Stimulated activated effector memory CD8-positive, alpha-beta T cell treated with anti-CD3 and anti-CD28 coated beads, Interleukin-12 subunit alpha, Interleukin-12 subunit beta, amount 100 ng/mL, for 72 hours (primary cell): ENCODE results near the gene MFSD6.
"Not testable (repeated sequence)": the region's sequence is repeated elsewhere in the genome, so short reads cannot be mapped to it uniquely, and the experiment has no call there.

ENCODE experiments used
- ATAC-seq: fragments of 150-1000 bp; cut with Tn5 transposase; 2 replicates; pipeline ENCODE4 v1.10.0; 2021
- DNase-seq, 2 donors: peaks; one replicate each; pipeline ENCODE4 v3.0.0; 2021 to 2022; ENCODE audit warnings: low spot score in 2 of 2
- H3K27ac Mint-ChIP-seq: one replicate; pipeline ENCODE4 v1.8.0; 2022; ENCODE audit warnings: mild to moderate bottlenecking, mixed read lengths
- H3K36me3 Mint-ChIP-seq: one replicate; pipeline ENCODE4 v1.8.0; 2022; ENCODE audit warnings: mild to moderate bottlenecking, mixed read lengths
- H3K4me1 Mint-ChIP-seq: one replicate; pipeline ENCODE4 v1.8.0; 2022; ENCODE audit warnings: mixed read lengths
- H3K4me3 Mint-ChIP-seq: one replicate; pipeline ENCODE4 v1.8.0; 2022; ENCODE audit warnings: mild to moderate bottlenecking, mixed read lengths
- H3K9me3 Mint-ChIP-seq: one replicate; pipeline ENCODE4 v1.8.0; 2022; ENCODE audit warnings: mixed read lengths

The MFSD6 gene

DNA sequence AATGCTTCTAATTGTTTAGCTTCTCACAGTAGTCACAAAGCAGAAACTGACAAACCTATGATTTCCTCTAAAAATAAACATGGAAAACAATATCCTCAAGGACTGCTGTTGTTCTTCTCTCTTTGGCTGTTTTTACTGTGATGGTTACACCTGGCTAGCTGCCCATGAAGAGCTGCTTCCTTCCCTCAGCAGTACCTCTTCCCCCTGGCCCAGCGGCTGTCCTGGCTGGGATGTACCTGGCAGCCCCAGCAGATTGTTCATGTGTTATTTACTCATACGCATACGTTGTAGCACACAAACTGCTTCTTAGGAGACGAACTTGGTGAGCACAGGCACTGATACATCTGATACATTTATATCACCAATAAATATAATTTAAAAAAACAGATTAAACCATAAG is 99.0 kb downstream of the MFSD6 start:
- no peaks in the 10 kb centered on the region for H3K9me3 Mint-ChIP-seq

GRCh38 chr2:190509895-190510294 is 101.7 kb downstream of the MFSD6 start:
- not testable (repeated sequence) for H3K9me3 Mint-ChIP-seq, ATAC-seq, DNase-seq, H3K4me3 Mint-ChIP-seq, H3K4me1 Mint-ChIP-seq
- H3K36me3 Mint-ChIP-seq = peaks cover 89% of the 10 kb centered on the region
- H3K27ac Mint-ChIP-seq = peak overlapping the region; percentile 34

More for the DNA sequence above, 99.0 kb downstream of the MFSD6 start:
- peaks cover 4% of the 10 kb centered on the region for H3K4me1 Mint-ChIP-seq
- DNase-seq = no peak
- ATAC-seq = no peak
- peaks cover 78% of the 10 kb centered on the region for H3K36me3 Mint-ChIP-seq
- H3K4me3 Mint-ChIP-seq = no peak overlapping the region
- H3K27ac Mint-ChIP-seq = peak overlapping the region; percentile 70

DNA sequence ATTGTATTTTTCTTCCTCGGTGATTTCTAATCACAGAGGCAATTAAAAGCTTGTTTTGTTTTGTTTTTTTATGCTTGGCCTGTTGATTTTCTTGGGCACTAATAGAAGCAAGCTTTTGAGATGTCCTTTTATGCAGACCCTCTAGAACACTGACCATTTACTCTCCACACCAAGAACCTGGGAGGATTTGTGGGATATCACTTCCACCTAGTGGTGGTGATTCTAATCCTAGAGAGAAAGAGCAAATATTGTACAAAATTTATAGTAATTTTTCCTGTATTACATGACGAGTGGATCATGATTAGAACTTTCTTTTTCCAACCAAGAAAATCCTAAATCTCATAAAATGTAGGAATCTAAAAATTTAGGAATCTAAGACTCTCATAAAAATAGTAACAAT is 102.9 kb downstream of the MFSD6 start:
- H3K36me3 Mint-ChIP-seq = peaks cover 88% of the 10 kb centered on the region
- H3K4me3 Mint-ChIP-seq = no peak overlapping the region
- H3K4me1 Mint-ChIP-seq = peaks cover 18% of the 10 kb centered on the region
- DNase-seq (no peak), ATAC-seq (no peak)
- no peaks in the 10 kb centered on the region for H3K9me3 Mint-ChIP-seq
- no peak overlapping the region for H3K27ac Mint-ChIP-seq

DNA sequence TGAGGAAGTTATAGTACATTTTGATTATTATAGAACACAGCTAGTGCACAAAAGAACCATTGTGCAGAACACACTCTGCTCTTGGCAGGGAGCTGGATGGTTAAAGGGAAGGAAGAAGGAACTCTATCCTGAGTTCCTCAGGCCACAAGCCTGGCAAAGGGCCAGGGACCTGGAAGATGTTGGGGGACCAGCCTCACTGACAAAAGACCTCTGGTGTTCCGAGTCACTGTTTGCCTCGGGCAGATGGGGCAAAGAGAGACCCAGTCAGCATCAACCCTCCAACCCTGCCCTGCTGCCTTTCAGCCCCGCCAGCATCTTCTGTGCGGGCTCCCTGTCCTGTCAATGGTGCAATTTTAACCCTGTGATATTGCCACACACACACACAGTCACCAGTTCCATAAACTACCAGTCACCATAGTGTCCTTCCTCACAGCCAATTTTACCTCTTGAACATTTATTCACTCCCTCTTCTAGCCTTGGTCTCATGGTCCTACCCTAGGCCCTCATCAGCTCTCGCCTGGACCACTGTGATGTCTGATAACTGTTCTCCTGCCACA is 104.5 kb downstream of the MFSD6 start:
- Mint-ChIP-seq H3K27ac (no peak overlapping the region), H3K4me1 (peaks cover 20% of the 10 kb centered on the region), H3K36me3 (peaks cover 87% of the 10 kb centered on the region), H3K4me3 (no peak overlapping the region), H3K9me3 (no peaks in the 10 kb centered on the region)
- no peak for DNase-seq
- ATAC-seq = no peak

GRCh38 chr2:190513877-190514276 is 105.7 kb downstream of the MFSD6 start:
- ATAC-seq = no peak
- Mint-ChIP-seq H3K9me3 (no peaks in the 10 kb centered on the region), H3K36me3 (peaks cover 85% of the 10 kb centered on the region), H3K4me3 (no peak overlapping the region), H3K4me1 (peaks cover 20% of the 10 kb centered on the region), H3K27ac (no peak overlapping the region)
- DNase-seq = no peak

DNA sequence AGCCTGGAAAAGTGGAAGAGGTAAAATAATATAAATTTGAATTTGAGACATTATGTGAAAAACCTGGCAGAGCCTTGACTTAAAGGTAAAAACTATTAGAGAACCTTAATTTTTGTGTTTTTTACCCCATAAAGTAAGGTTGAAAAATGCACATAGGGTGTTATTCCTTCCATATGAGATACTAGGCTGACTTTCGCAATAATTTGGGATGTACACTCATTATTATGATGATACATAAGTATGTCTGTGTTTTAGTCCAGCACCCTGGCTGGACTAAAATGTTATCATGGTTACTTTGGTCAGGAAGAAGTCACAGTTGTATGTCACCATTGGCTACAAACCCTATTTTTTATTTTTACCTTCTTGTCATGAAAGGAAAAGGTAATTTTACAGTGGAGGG is 106.5 kb downstream of the MFSD6 start:
- Mint-ChIP-seq H3K4me1 (peaks cover 20% of the 10 kb centered on the region), H3K36me3 (peaks cover 80% of the 10 kb centered on the region), H3K4me3 (no peak overlapping the region), H3K9me3 (no peaks in the 10 kb centered on the region), H3K27ac (no peak overlapping the region)
- no peak for DNase-seq
- ATAC-seq = no peak

DNA sequence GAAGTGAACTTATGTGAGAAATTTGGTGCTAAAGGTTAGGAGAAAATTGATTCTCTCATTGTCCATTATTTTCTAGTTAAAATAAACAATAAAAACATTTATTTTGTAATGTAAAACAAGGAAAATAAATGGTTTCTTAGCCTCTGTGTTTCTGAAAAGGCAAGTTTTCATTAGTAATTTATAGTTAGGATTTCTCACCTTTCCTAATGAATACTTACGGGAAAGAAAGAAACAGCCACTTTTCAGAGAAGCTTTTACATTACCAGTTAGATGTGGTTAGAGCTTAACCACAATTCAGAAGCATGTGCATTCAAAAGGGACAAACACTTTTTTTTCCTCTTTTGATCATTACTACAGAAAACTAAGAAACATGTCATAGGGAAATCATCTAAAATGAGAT is 107.5 kb downstream of the MFSD6 start:
- peaks cover 27% of the 10 kb centered on the region for H3K4me1 Mint-ChIP-seq
- H3K4me3 Mint-ChIP-seq = no peak overlapping the region
- H3K27ac Mint-ChIP-seq = peak overlapping the region; percentile 39
- H3K9me3 Mint-ChIP-seq = no peaks in the 10 kb centered on the region
- peaks cover 71% of the 10 kb centered on the region for H3K36me3 Mint-ChIP-seq
- ATAC-seq (no peak), DNase-seq (no peak)

GRCh38 chr2:190517468-190517867 is 109.3 kb downstream of the MFSD6 start:
- Mint-ChIP-seq H3K9me3 (no peaks in the 10 kb centered on the region), H3K4me1 (peaks cover 39% of the 10 kb centered on the region), H3K4me3 (no peak overlapping the region), H3K27ac (no peak overlapping the region), H3K36me3 (peaks cover 66% of the 10 kb centered on the region)
- ATAC-seq (no peak), DNase-seq (no peak)

GRCh38 chr2:190519975-190520767 is 112.0 kb downstream of the MFSD6 start:
- Mint-ChIP-seq H3K4me3 (no peak overlapping the region), H3K9me3 (no peaks in the 10 kb centered on the region), H3K27ac (peak overlapping the region; percentile 29), H3K36me3 (peaks cover 56% of the 10 kb centered on the region), H3K4me1 (peaks cover 34% of the 10 kb centered on the region)
- DNase-seq = no peak
- ATAC-seq = peak; percentile 80

GRCh38 chr2:190524928-190525327 is 116.8 kb downstream of the MFSD6 start:
- Mint-ChIP-seq H3K27ac (no peak overlapping the region), H3K4me1 (peaks cover 59% of the 10 kb centered on the region), H3K9me3 (no peaks in the 10 kb centered on the region), H3K4me3 (no peak overlapping the region), H3K36me3 (peaks cover 21% of the 10 kb centered on the region)
- DNase-seq (no peak), ATAC-seq (peak; percentile 56)

- peaks cover 21% of the 10 kb centered on the region for H3K36me3 Mint-ChIP-seq
- no peak for DNase-seq
- peaks cover 59% of the 10 kb centered on the region for H3K4me1 Mint-ChIP-seq
- no peak overlapping the region for H3K27ac Mint-ChIP-seq
- no peak overlapping the region for H3K4me3 Mint-ChIP-seq
- H3K9me3 Mint-ChIP-seq = no peaks in the 10 kb centered on the region
- no peak for ATAC-seq
These were observed 118.1 kb downstream of the MFSD6 start for GRCh38 chr2:190526105-190526750.

GRCh38 chr2:190527214-190527613 is 119.1 kb downstream of the MFSD6 start:
- Mint-ChIP-seq H3K36me3 (peaks cover 20% of the 10 kb centered on the region), H3K4me1 (peaks cover 52% of the 10 kb centered on the region), H3K4me3 (no peak overlapping the region), H3K9me3 (no peaks in the 10 kb centered on the region), H3K27ac (no peak overlapping the region)
- DNase-seq = no peak
- no peak for ATAC-seq

DNA sequence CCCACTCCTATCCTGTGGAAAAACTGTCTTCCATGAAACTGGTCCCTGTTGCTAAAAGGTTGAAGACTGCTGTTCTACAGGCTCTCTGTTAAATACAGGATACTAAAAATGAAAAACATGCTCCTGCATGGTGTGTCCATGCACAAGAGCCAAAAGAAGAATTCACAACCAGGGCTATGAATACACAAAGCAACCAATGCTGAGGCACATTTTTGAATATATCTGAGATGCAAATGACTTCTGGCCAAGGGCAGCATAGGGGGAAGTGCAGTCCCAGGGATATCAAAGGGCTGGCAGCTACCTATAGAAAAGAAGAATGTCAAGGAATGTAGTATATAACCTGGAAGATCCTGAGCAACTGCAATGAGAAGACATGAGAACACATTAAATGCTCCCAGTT is 119.8 kb downstream of the MFSD6 start:
- Mint-ChIP-seq H3K9me3 (no peaks in the 10 kb centered on the region), H3K27ac (no peak overlapping the region)
- no peak for ATAC-seq

GRCh38 chr2:190528521-190529001 is 120.4 kb downstream of the MFSD6 start:
- DNase-seq = no peak
- Mint-ChIP-seq H3K4me1 (peaks cover 58% of the 10 kb centered on the region), H3K4me3 (no peak overlapping the region), H3K9me3 (no peaks in the 10 kb centered on the region), H3K36me3 (peaks cover 10% of the 10 kb centered on the region), H3K27ac (no peak overlapping the region)
- no peak for ATAC-seq

More for the DNA sequence above, 119.8 kb downstream of the MFSD6 start:
- Mint-ChIP-seq H3K36me3 (peaks cover 13% of the 10 kb centered on the region), H3K4me3 (no peak overlapping the region), H3K4me1 (peaks cover 52% of the 10 kb centered on the region)
- no peak for DNase-seq

DNA sequence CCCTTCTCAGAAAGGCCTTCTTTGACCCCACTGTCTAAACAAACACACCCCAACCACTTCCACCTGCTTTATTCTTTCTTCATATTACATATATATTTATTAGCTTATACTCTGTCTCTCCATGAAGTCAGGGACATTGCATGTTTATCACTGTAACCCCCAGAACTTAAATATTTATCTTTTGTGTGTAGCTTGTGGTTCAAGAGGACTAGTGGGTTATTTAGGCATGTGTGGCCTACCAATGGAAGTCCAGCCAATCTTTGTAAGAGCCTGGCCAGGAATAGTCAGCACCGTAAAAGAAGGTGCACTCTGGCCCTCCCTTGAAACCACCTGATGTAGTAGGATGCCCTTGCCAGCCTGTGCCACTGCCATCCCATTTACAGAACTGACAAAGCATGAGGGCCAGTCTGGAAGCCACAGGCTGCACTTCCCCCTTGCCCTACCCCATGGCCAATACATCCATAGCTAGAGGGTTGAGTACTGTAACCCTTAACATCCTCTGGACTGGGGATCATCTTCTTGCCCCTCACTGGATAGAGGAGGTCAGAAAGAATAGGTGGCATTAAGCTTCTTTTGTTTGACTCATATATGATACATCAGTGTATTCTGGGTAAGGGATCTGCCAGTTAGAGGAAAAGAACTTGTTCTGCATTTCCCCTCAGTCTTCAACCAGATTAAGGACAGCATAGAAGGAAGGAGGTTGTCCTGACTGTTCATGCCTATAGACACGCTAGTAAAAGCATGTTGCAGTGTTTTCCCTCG is 121.5 kb downstream of the MFSD6 start:
- peaks cover 11% of the 10 kb centered on the region for H3K36me3 Mint-ChIP-seq
- no peak for ATAC-seq
- DNase-seq = no peak
- H3K27ac Mint-ChIP-seq = peak overlapping the region; percentile 13
- peaks cover 58% of the 10 kb centered on the region for H3K4me1 Mint-ChIP-seq
- H3K4me3 Mint-ChIP-seq = no peak overlapping the region
- no peaks in the 10 kb centered on the region for H3K9me3 Mint-ChIP-seq
